Motor neuron (in vitro differentiated cells): ENCODE results near the gene PRRX2. TPM values are rescaled to one million over a fixed set of nuclear protein-coding genes. Genes with fewer than 3 reads are reported as not detected.
A peak's percentile ranks its signal among the peaks of the same experiment; 100 is the strongest.
"Not testable (repeated sequence)": the region's sequence is repeated elsewhere in the genome, so short reads cannot be mapped to it uniquely, and the experiment has no call there.

Source experiments
- ATAC-seq, 8 experiments: fragments of 200-7000 bp; cut with Tn5 transposase; replicated peaks in 6 of 8; 2 replicates each; pipeline ENCODE4 v1.8.0; 2021; ENCODE audit warnings: mild to moderate bottlenecking in 8 of 8, moderate library complexity in 8 of 8
- H3K27ac ChIP-seq, 2 donors: fragments of 250-450 bp; sonication (Bioruptor Pico); 2 replicates each; pipeline ENCODE4 v1.9.0; 2021; ENCODE audit warnings: antibody characterized with exemption in 2 of 2, mild to moderate bottlenecking in 2 of 2, moderate library complexity in 1 of 2
- H3K4me1 ChIP-seq, 2 donors: fragments of 250-450 bp; sonication (Bioruptor Pico); replicated peaks in 1 of 2; 2 replicates each; pipeline ENCODE4 v1.6.1; 2021; ENCODE audit warnings: antibody characterized with exemption in 2 of 2, mild to moderate bottlenecking in 2 of 2, moderate library complexity in 1 of 2
- H3K4me3 ChIP-seq, 5 donors: fragments of 250-450 bp; sonication (Bioruptor Pico); 2 replicates each; pipeline ENCODE4 v1.9.0; 2021; ENCODE audit warnings: antibody characterized with exemption in 5 of 5, mild to moderate bottlenecking in 5 of 5, moderate library complexity in 4 of 5
- WGBS, 10 experiments: fragments of 450-650 bp; shearing (Covaris generic); methylation state at CpG; one replicate each; pipeline ENCODE4 v1.0.0; 2022; 5-methylcytosine and 5-hydroxymethylcytosine counted together
- in situ Hi-C, 9 experiments: fragments of 400-800 bp; cut with MboI; loops; one replicate each; pipeline ENCODE4 v1.15.0; 2021; ENCODE audit warnings: low sequenced_read_pairs in 9 of 9, low pct_unique_long_range_greater_than_20kb in 2 of 9; ENCODE audit not compliant: unreplicated experiment in 9 of 9
- total RNA-seq, 8 experiments: library from RNA; unstranded; fragments of 300-600 nt; gene quantifications; 2 replicates each; pipeline versions ENCODE4 v1.2.3 to v1.2.4, GENCODE V29; 2022

Gene PRRX2
- total RNA-seq, 8 experiments from 2014 or later = 0.14 to 14.4 (median 0.87) TPM; not detected in 1

DNA sequence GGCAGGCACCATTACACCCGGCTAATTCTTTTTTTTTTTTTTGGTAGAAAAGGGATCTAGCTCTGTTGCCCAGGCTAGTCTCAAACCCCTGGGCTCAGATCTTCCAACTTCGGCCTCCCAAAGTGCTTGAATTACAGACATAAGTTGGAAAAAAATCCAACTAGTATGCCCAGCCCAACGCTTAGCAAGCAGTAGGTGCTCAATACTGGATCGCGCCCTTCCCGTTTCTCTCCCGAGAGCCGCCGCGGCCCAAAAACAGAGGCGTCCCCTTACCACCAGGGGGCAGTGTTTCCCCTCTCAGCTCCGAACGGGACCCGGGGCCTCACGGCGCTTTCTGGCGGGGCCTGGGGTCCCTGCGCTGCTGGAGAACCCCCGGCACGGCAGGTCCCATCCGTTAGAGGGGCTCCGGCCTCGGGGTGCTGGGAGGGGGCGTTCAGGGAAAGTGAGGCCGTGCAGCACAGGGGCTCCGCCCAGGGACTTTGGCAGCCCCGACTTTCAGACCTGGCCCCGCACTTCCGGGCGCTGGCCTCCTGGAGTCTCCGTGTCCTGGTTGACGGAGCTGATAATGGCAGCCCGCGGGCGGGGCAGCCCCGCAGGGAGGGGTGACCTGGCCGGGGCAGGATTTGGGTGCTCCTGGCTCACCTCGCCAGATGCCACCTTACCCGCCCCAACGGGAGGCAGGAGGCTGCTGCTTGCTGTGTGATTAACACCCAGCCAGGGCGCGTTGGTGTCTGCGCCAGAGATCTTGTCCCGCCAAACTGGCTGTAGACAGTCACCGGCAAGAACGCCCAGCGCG lies 72.2 kb downstream of the PRRX2 start:
- 0 to 83% (median 7%) methylated on average over 1 to 17 of the region's 48 CpGs; no CpG with 5 or more reads in 5 of the 10 experiments for WGBS, 10 experiments
- in situ Hi-C loops = loop anchor here in 4 of 9 experiments (5.0 to 10.0 kb wide), 2 partner anchors 45 to 47 kb away; no protein-coding TSS in a partner anchor
- ATAC-seq = peak; percentile 64 to 96 (median 88)
- Histone ChIP-seq H3K27ac (no peak overlapping the region), H3K4me3 (peak overlapping the region; percentile 13 to 36 (median 33)), H3K4me1 (no peaks in the 10 kb centered on the region)

DNA sequence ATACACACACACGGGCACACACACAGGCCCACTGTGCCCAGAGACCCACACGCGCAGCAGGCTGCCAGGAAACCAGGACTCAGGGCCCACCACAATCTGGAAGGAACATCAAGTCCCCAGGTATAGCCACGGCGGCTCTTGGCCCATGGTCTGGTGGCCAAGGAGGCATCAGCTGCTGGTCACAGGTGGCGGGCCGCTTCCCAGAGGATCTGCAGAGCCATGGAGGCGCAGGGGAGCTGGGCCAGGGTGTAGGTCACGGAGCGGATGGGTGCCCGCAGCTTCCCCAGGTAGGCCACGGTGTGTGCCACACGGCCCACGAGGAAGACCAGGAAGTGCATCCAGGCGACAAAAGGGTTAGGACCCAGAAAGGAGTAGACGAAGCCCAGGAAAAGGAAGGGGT lies 74.0 kb downstream of the PRRX2 start:
- H3K4me1 ChIP-seq = no peaks in the 10 kb centered on the region
- H3K4me3 ChIP-seq = no peak overlapping the region
- 88 to 100% (median 94%) methylated on average over 1 to 8 of the region's 16 CpGs; no CpG with 5 or more reads in 5 of the 10 experiments for WGBS, 10 experiments
- in situ Hi-C loops = loop anchor here in 4 of 9 experiments (5.0 to 10.0 kb wide), 2 partner anchors 43 to 45 kb away; no protein-coding TSS in a partner anchor
- H3K27ac ChIP-seq = no peak overlapping the region
- no peak for ATAC-seq

DNA sequence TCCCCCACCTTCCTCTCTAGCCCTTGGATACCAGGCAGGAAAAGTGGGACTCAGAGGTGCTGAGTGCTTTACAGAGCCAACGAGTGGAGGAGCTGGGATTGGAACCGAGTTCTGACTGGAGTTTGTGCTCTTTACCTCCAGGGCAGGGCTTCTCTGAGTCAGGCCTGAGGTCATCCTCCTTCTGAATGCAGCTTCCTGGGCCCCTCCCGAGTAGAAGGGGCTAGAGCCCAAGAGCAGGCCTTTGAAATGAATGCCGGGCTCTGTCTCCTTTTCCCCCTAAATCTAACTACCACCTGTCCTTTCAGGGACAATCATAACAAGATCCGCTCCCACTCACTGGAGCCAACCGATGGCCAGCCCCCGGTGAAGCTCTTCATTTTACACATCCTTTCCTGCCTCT lies 74.7 kb downstream of the PRRX2 start:
- in situ Hi-C loops = no loop called here
- peak in 1 of 8 experiments; percentile 6 for ATAC-seq
- no peak overlapping the region for H3K4me3 ChIP-seq
- 13 to 88% (median 62%) methylated on average over 1 to 5 of the region's 7 CpGs; no CpG with 5 or more reads in 4 of the 10 experiments for WGBS, 10 experiments
- H3K4me1 ChIP-seq = no peaks in the 10 kb centered on the region
- H3K27ac ChIP-seq = no peak overlapping the region

DNA sequence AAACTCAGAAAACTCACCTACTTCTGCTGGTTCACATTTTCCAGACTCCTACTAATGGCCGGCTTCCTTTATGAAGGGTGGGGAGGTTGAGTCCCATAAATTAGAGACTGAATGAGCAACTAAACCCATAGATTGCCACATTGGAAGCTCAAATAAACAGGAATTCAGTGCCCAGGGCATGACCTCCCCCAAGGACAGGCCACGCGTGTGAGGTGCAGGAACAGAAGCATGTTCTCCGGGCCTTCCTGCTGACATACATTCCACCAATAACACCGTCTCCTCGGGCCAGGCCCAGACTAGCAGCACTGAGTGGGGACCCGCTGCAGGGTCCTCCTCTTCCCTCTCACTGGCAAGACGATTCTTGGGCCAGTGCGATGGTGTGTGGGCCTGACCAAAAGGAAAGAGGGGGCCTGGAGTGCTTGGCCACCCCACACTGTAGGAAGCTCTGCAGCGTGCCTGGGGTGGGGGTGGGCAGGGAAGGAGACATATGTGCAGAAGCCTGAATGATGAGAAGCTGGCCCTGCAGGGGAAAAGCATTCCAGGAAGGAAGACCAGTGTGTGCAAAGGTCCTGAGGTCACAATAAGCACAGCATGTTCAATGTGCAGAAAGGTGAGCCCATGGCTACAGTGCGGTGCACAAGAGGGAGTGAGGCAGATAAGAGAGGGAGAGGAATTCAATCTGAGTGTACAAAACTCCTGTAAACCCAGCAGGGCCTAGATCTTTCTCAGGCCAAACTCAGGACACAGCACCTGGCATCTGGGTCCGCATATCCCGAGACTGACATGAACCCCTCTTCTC lies 75.4 kb downstream of the PRRX2 start:
- ATAC-seq = no peak
- H3K27ac ChIP-seq = no peak overlapping the region
- no peak overlapping the region for H3K4me3 ChIP-seq
- 49 to 100% (median 86%) methylated on average over 1 to 9 of the region's 13 CpGs; no CpG with 5 or more reads in 1 of the 10 experiments for WGBS, 10 experiments
- no peaks in the 10 kb centered on the region for H3K4me1 ChIP-seq
- in situ Hi-C loops = no loop called here

DNA sequence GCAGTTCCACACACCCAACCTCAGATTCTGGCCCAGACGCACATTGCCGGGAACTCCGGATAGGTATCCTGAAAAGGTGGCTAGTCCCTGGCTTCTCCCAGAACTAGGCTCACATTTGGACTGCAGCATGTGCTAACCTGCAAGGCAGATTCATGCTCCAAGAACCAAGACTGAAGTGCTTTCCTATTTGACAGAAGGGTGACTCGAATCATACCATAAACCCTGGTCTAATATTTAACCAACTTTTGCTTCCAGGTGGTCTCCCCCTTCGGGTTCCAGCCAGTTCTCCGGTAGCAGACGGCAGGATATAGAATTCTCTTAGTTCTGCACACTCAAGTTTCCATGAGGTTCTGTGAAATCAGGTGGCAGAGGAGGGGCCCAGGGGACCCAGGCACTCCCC lies 79.8 kb downstream of the PRRX2 start:
- ATAC-seq = no peak
- WGBS, 10 experiments = 60 to 96% (median 89%) methylated on average over 2 to 7 of the region's 7 CpGs; no CpG with 5 or more reads in 4 of the 10 experiments
- in situ Hi-C loops = no loop called here

DNA sequence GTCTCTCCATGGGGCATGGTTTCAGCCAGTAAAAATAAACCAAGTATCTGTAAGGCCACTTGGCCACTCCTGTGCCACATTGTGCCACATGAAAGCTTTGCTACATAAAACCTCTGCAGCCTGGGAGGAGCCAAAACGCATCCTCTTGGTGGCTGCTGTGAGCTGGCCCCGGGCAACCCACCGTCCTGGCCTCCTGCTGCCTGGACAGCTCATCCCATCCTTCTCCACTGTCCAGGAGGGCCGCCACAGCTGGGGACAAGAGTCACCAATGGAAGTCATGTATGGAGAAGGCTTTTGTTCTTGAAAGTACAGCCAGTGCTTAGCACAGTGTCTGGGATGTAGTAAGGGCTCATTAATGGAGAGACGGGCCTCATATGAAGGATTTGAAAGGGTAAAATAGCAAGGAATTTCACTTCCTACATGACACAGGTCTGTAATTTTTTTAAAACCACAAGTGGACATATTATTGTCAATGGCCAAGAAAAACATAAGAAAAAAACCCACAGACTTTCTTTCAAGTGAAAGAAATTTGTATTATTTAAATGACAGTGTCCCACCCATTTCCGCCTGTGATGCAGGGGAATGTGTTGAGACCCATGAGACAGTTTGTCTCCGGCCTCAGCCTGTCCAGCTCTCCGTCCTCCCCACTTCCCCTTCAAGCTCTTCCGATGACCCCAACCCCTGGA lies 80.8 kb downstream of the PRRX2 start:
- in situ Hi-C loops = no loop called here
- H3K27ac ChIP-seq = no peak overlapping the region
- H3K4me1 ChIP-seq = no peaks in the 10 kb centered on the region
- peak in 3 of 8 experiments; percentile 27 to 54 (median 35) for ATAC-seq
- WGBS, 10 experiments = 0 to 100% (median 17%) methylated on average over 1 to 5 of the region's 9 CpGs; no CpG with 5 or more reads in 2 of the 10 experiments
- no peak overlapping the region for H3K4me3 ChIP-seq

More for the DNA sequence above, 79.8 kb downstream of the PRRX2 start:
- Histone ChIP-seq H3K27ac (no peak overlapping the region), H3K4me3 (no peak overlapping the region), H3K4me1 (no peaks in the 10 kb centered on the region)

DNA sequence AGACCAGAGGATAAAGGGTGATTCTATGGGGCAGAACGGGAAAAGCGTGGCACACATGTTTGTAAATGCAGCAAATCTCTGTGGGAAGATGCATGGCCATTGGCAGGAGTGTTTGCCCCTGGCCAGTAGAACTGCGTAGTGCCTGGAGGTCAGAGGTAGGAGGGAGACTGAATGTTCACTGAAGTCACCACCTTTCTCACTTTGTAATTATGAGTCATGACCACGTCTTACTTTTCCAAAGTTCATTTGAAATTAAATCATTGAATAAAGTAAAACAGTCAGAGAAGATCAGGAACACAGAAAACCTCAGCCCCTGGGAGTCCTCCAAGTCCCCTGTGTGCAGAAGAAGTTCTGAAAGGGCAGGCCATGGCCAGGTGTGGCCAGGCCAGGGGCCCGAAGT lies 82.8 kb downstream of the PRRX2 start:
- WGBS, 10 experiments = 27 to 94% (median 79%) methylated on average over 1 to 5 of the region's 5 CpGs
- in situ Hi-C loops = no loop called here
- ATAC-seq = no peak
- Histone ChIP-seq H3K4me1 (peaks cover 10 to 12% of the 10 kb centered on the region in 2 donors), H3K27ac (no peak overlapping the region), H3K4me3 (no peak overlapping the region)

DNA sequence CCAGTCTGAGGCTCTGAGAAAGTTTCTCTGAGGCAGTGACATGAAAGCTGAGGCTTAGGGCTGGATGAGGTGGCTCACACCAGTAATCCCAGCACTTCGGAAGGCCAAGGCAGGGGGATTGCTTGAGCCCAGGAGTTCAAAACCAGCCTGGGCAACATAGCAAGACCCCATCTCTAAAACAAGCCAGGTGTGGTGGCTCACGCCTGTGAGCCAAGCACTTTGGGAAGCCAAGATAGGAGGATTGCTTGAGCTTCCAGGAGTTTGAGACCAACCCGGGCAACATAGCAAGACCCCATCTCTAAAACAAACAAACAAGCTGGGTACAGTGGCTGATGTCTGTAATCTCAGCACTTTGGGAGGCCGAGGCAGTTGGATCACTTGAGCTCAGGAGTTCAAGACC lies 83.6 kb downstream of the PRRX2 start:
- in situ Hi-C loops, H3K27ac ChIP-seq, H3K4me3 ChIP-seq, ATAC-seq: not testable (repeated sequence)
- H3K4me1 ChIP-seq = peaks cover 10 to 13% of the 10 kb centered on the region in 2 donors
- 82 to 100% (median 100%) methylated on average over 1 to 3 of the region's 4 CpGs; no CpG with 5 or more reads in 4 of the 10 experiments for WGBS, 10 experiments

DNA sequence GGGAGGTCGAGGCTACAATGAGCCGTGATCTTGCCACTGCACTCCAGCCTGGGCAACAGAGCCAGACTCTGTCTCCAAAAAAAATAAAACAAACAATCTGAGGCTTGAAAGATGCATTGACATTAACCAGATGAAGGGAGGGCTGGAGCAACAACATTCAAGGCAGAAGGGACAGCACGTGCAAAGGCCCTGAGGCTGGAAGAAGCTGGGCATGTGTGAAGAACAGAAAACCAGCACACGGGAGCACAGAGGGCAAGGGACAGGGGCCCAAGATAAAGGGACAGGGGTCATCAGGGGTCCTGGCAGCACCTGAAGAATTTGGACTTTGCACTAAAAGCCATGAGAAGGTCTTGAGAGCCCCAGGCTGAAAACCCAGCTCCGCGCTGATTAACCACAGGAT lies 84.1 kb downstream of the PRRX2 start:
- peaks cover 10 to 13% of the 10 kb centered on the region in 2 donors for H3K4me1 ChIP-seq
- 80 to 100% (median 86%) methylated on average over 1 to 6 of the region's 6 CpGs; no CpG with 5 or more reads in 5 of the 10 experiments for WGBS, 10 experiments
- no peak for ATAC-seq
- H3K27ac ChIP-seq = no peak overlapping the region
- in situ Hi-C loops = no loop called here
- H3K4me3 ChIP-seq = no peak overlapping the region

DNA sequence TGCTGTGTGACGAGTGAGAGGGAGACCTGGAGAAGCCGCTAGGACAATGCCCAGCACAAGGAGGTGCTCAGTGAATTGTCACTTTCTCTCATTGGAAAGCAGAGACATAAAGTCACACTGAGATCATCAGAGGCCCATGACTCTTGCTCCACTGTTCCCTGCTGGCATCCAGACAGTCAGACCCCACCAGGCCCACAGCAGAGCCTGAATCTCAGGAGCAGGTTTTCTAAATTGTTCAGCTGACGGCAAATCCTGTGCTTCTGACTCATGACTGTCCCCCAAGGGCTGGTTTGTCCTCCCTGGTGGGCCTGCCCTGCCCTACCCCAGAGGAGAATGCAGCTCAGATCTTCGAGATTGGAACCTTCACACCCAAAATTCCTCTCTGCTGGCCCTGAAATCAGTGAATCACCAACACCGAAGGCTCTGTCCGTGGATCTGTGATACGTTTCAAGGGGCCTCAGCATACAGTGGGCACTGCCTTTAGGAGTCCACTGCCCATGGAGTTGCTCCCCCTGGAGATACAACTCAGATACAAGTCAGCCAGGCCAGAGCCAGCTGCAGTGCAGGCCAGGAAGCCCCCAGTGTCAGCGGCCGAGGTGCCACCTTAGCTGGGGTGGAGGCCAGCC lies 84.7 kb downstream of the PRRX2 start:
- in situ Hi-C loops = no loop called here
- 24 to 100% (median 79%) methylated on average over 1 to 9 of the region's 9 CpGs; no CpG with 5 or more reads in 4 of the 10 experiments for WGBS, 10 experiments
- Histone ChIP-seq H3K4me3 (no peak overlapping the region), H3K27ac (no peak overlapping the region), H3K4me1 (peaks cover 10 to 13% of the 10 kb centered on the region in 2 donors)
- ATAC-seq = peak in 3 of 8 experiments; percentile 16 to 36 (median 17)

DNA sequence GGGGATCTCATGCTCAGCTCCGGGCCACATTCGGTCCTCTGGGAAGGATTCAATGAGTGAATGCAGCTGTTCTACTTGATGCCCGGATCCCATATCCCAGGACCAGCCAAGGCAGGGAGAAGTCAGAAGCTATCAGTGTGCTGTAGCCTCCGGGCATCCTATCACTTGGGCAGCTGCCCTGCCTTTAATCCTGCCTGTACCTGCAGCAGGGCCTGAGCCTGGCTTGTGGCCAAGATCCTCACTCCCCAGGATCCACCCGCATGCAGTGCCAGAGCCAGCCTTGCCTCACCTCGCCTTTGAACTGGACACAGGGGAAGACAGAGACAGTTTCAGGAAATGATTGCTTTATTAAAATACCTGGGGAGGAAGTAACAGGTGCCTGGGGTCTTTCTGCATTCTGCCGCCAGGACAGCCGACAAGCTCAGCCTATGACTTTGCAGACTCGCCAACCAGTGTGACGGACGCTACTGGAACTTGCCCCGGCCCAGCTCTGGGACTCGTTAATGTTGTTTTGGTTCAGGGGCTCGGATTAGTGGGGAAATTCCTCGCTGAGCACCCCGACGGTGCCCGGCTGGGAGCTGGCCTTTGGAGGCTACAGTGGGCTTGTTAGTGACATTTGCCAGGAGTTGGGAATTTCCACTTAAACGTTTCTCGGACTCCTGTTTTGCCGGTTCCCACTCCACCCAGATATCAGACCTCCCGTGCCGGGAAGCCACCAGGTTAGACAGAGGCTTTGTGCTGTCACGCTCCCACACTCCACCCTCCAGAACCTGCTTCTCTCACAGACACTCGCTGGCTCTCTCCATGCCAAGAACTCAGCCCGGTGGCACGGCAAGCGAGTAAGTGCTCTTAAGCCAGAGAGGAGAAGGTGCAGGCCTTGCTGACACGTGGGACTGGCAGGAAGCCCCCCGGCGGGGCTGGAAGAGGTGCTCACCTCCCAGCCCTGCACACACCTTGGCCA lies 86.7 kb downstream of the PRRX2 start:
- in situ Hi-C loops = no loop called here
- 0 to 100% (median 75%) methylated on average over 2 to 13 of the region's 31 CpGs for WGBS, 10 experiments

More for the DNA sequence above, 86.7 kb downstream of the PRRX2 start:
- H3K4me1 ChIP-seq = peaks cover 10 to 16% of the 10 kb centered on the region in 2 donors
- ATAC-seq = peak in 7 of 8 experiments; percentile 10 to 44 (median 21)
- peak overlapping the region in 2 of 5 donors; percentile 6 to 20 for H3K4me3 ChIP-seq
- no peak overlapping the region for H3K27ac ChIP-seq
